Putamen (tissue), 1 donor: ENCODE results near the gene SAP30BP.

Experiments
- DNase-seq: peaks from one replicate; pipeline ENCODE4 v3.0.0-alpha.2; 2016; ENCODE audit warnings: low spot score

Gene SAP30BP

GRCh38 chr17:75740631-75741077 lies 73.5 kb downstream of the SAP30BP start:
- DNase-seq, result no peak

DNA sequence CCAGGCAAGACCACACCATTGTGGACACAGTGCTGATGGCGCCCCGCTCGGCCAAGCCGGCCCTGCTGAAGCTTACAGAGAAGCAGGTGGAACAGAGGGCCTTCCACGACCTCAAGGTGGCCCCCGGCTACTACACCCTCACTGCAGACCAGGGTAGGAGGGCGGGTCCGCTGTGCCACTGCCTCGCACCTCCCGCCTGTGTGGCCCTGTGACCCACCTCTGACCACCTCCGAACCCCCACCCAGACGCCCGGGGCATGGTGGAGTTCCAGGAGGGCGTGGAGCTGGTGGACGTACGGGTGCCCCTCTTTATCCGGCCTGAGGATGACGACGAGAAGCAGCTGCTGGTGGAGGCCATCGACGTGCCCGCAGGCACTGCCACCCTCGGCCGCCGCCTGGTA lies 75.2 kb downstream of the SAP30BP start:
- no peak for DNase-seq

DNA sequence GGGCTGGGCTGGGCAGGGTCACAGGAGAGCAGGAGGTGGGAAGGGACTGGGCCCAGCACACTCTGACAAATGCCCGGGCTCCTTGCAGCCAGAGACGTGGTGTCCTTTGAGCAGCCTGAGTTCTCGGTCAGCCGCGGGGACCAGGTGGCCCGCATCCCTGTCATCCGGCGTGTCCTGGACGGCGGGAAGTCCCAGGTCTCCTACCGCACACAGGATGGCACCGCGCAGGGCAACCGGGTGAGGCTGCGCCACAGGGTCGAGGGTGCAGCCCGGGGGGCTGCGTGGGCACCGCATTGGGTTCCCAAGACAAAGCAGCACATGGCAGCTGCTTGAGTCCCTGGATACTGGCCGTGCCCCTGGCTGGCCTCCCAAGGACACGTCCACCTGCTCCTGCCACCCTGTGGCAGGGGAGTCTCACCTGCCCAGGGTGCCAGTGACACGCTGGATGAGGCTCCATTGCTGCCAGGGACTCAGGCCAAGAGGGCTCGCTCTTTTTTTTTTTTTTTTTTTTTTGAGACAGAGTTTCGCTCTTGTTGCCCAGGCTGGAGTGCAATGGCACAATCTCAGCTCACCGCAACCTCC lies 76.6 kb downstream of the SAP30BP start:
- no peak for DNase-seq

GRCh38 chr17:75748706-75749105 lies 81.6 kb downstream of the SAP30BP start:
- no peak for DNase-seq

GRCh38 chr17:75749545-75750389 lies 82.6 kb downstream of the SAP30BP start:
- peak; percentile 69 for DNase-seq

GRCh38 chr17:75750661-75751423 lies 83.7 kb downstream of the SAP30BP start:
- DNase-seq, result no peak

DNA sequence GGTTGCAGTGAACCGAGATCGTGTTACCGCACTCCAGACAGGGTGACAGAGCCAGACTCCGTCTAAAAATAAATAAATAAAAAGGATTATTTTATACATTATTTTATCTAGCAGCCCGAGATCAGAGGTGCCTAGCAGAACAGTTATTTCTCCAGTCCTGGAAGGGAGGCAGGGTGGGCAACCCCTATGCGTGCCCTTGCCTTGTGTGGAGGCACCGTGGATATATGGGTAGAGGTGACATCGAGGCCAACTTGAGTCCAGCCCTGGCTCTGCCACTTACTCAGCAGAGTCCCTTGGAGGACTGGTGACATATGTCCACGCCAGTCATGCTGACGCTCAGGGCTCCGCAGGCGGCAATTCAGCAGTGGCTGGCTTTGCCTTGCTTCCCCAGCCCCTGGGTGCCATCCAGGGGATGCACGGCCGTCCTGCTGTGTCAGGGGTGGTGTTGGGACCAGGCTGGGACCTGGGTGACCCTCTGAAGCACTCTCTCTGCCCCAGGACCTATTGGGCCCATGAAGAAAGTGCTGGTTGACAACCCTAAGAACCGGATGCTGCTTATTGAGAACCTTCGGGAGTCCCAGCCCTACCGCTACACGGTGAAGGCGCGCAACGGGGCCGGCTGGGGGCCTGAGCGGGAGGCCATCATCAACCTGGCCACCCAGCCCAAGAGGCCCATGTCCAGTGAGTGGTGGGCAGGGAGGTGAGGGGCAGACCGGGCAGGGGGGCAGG lies 84.7 kb downstream of the SAP30BP start:
- DNase-seq, result no peak

DNA sequence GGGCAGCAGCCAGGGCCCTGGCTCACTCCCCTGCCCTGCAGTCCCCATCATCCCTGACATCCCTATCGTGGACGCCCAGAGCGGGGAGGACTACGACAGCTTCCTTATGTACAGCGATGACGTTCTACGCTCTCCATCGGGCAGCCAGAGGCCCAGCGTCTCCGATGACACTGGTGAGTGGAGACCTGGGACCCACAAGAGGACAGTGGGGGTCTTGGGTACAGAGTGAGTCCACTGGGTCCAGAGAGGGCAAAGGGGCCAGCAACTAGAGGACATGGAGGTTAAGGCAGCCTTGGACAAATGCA lies 85.2 kb downstream of the SAP30BP start:
- DNase-seq, result no peak

- DNase-seq, result no peak
Observed at GRCh38 chr17:75752802-75753513, 85.8 kb downstream of the SAP30BP start.

GRCh38 chr17:75753514-75754377 lies 86.6 kb downstream of the SAP30BP start:
- DNase-seq, result peak; percentile 79

DNA sequence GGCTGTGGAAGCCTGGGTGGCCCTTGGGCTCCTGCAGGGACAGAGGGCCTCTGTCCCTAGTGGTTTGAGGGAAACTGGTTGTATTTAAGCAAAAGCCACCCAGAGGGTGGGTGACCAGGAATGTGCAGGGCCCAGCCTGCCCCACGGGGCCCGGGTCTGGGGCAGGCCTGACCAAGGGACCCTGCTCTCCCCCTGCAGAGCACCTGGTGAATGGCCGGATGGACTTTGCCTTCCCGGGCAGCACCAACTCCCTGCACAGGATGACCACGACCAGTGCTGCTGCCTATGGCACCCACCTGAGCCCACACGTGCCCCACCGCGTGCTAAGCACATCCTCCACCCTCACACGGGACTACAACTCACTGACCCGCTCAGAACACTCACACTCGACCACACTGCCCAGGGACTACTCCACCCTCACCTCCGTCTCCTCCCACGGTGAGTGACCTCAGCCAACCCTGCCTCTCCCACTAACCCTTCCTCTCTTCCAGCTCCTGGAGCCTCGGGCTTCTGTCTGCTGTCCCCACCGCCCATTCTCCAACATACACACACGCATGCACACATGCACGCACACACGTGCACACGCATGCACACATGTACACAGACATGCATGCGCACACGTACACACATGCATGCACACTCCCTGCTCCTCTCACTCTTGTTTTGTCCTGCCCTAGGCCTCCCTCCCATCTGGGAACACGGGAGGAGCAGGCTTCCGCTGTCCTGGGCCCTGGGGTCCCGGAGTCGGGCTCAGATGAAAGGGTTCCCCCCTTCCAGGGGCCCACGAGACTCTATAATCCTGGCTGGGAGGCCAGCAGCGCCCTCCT lies 87.5 kb downstream of the SAP30BP start:
- no peak for DNase-seq

- DNase-seq, result no peak
Observed at GRCh38 chr17:75755205-75755901, 88.2 kb downstream of the SAP30BP start.

GRCh38 chr17:75755990-75756389 lies 88.9 kb downstream of the SAP30BP start:
- DNase-seq, result no peak

- no peak for DNase-seq
Observed at GRCh38 chr17:75756451-75757085, 89.4 kb downstream of the SAP30BP start.

DNA sequence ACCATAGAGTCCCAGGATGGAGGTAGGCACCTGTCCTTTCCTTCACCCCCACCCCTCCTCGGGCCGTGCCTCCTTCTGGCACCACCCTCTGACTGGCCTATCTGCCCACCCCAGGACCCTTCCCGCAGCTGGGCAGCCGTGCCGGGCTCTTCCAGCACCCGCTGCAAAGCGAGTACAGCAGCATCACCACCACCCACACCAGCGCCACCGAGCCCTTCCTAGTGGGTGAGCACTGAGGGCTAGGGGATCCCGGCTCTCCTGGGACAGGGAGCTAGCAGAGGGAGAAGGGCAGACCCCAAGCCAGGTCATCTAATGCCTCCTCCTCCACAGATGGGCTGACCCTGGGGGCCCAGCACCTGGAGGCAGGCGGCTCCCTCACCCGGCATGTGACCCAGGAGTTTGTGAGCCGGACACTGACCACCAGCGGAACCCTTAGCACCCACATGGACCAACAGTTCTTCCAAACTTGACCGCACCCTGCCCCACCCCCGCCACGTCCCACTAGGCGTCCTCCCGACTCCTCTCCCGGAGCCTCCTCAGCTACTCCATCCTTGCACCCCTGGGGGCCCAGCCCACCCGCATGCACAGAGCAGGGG lies 90.0 kb downstream of the SAP30BP start:
- DNase-seq, result no peak
